ENCODE results near the gene CCDC34. TPM values are rescaled to one million over a fixed set of nuclear protein-coding genes. Genes with fewer than 3 reads are reported as not detected.
"Not testable (repeated sequence)": the region's sequence is repeated elsewhere in the genome, so short reads cannot be mapped to it uniquely, and the experiment has no call there.

Gene CCDC34
- total RNA-seq, 1 experiment from 2014 or later, result 18.5 TPM

DNA sequence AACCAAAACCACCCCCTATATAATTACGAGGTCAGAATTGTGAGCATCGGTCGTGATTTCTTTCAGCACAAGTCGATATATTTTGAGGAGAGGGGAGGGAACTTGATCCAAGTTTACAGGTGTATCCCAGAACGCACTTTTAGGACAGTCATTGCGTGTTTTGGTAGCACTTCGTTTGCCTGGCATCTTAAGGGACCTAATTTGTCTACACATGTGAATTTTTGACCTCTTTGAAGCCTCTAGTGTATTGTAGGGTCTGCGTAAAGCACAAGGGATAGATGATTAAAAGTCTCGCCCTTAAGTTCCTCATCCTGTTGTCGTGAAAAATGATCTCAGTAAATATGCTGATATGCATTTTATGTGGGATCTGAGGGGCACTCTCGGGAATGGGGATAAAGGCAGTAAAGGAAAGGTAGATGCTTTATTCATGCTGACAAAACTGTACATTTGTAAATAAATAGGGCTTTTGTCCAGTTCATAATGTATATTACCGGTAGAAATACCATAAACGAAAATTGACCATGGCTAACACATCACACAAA, 632 bp upstream of the CCDC34 start:
- DNase-seq (ENCODE audit: low read depth), result no peak

DNA sequence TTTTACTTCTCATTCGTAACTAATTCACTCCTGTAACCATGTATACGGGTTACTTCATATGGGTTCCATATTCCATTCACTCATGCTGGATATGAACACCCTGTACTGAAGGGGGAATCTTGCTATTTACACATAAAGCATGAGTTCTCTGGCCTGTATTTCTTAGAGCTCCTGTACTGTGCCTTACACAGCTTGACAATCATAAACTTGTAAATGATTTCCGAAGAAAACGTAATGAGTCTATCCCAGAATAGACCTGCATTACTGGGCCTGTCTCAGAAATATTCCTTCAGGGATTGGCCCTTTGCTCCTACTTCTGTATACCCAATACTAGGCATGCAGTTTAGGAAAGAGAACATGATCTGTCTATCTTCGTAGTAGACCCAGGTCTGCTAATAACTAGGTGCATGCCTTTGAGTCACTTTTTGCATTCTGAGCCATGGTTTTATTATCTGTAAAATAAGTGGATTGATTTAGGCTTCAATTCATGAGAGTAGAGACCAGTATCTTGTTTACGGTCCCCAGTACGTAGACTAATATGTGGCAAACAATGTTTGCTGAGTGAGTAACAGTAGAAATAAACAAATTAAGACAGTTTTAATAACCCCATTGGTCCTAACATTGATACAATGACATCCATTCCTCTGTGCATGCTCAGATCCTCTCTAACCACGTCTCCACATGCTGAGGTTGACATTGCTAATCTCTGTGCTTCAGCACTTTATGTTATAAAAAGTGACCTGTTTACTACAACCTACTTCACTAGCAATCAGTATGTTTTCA, 1.2 kb downstream of the CCDC34 start:
- peak; percentile 5 for DNase-seq (ENCODE audit: low read depth)

DNA sequence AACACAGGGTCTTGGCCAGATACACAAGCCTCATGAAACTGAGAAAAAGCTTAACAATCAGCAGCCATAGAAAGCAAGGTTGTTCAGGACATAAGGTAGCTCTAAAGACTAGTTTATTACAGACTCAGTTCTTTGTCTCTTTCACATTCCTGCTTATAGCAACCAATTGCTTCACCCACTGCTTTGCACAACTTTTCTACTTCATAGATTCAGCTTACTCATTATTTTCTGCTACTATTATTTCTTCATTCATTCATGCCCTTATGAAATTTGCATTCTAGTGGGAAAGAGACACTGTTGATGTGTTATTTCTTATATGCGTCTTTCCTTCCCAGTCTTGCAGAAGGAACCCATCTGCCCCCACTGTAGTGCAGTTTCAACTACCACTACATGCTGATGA, 4.7 kb downstream of the CCDC34 start:
- no peak for DNase-seq (ENCODE audit: low read depth)

DNA sequence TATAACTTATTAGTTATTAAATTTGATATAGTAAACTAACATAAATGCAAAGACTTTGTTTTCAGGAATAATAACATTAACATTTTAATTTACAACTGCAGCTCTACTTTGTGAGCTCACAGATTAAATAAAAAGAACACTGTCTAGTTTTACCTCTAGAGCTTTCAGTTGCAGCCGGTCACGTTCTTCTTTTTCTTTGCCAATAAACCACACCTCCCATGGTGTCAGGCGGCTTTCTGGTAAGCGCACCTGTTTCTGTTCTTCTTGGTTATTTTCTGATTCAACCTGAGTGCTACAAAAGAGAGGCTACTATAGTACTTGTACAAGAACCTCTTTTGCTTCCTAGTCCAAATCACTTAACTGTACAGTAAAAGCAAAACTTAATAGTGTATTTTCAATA, 5.8 kb downstream of the CCDC34 start:
- peak; percentile 43 for DNase-seq (ENCODE audit: low read depth)

DNA sequence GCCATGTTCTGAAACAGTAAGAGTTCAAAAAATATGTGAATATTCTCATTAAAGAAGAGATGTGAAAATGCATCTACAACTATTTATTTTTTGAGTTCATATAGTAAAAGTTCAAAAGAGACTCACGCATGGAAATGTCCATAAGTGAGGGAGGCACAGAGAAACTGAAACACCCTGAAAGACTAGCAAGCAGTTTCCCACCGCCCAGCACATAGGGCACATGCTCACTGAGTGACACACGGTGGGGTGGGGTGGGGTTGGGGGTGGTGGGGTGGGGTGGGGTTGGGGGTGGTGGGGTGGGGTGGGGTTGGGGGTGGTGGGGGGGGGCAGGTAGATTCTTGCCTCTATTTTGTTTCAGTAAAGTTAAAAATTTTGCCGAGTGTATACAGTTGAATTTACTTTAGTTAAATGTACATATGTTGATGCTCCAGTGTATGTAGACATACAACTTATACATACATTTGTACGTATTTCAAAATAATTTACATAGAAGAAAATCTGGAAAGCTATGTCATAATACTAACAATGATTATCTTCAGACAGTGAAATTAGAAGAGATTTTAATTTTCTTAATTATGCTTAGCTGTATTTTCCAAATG, 6.3 kb downstream of the CCDC34 start:
- DNase-seq (ENCODE audit: low read depth), result no peak

DNA sequence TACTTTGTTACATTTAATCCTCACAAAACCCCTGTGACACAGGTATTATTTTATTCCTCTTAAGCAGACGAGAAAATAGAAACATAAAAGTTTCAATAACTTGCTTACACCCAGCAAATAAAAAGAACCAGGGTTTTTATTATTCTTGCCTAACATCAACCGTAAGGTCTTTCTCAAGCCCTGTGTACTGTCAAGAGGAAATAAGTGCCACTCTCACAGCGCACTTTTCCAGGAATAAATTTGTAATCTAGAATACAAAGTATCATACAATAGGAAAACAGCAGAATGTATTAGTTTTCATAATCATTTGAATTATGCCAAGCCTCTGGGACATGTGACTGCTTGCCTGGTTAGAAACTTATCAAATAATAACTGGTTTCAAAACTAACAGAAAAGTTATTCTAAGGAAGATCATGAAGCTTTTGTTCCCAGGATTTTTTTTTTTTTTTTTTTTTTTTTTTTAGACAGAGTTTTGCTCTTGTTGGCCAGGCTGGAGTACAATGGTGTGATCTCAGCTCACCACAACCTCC, 7.4 kb downstream of the CCDC34 start:
- DNase-seq (ENCODE audit: low read depth), result no peak

DNA sequence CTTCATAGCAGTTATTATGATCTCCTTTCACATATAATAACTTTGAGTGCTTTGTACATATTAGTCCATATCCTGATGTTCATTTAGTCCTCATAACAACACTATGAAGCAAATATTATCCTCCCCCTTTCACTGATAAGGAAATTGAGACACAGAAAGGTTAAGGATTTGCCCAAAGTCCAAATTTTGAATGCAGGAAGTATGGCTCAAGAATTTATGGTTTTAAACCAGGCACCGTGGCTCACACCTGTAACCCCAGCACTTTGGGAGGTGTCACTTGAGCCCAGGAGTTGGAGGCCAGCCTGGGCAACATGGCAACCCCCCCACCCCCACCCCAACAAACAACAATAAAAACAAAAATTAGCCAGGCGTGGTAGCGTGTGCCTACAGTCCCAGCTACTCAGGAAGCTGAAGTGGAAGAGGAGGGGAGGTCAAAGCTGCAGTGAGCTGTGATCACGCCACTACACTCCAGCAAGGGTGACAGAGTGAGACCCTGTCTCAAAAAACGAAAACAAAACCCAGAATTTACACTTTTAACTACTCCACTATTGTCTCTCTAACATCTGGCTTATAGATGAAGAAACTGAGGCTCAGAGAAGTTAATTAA, 8.6 kb downstream of the CCDC34 start:
- DNase-seq (ENCODE audit: low read depth), result no peak

DNA sequence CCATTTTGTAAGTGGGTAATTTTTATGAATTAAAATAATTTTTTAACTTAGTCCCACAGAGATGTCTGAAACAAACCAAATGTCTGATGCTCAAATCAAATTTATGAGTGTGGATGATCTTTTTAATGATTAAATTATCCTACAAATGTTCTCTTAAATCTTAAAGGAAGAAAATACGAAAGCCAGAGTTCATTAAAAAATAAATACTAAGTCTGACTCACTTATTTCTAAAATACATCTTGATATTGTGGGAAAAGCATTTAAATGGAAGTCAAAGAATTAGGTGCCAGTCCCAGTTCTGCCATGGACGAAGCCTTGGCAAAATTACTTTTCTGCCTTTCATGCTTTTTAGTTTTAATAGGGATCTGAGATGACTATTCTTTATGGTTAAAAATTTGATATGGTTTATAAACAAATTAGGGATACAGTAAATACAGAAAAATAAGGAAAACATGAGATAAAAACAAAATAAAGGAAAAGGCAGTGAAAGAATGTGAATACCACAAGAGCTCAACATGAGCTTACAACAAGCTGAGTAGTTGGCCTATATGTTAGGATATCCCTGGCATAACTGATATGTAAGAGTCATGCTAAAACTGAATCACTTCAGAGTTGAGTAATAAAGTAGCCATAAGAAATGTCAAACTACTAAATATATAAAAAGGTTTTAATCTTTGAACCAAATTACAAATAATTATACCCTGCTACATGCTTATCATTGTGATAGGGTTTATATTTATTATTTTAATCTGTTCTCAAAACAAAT, 9.2 kb downstream of the CCDC34 start:
- DNase-seq (ENCODE audit: low read depth), result no peak

DNA sequence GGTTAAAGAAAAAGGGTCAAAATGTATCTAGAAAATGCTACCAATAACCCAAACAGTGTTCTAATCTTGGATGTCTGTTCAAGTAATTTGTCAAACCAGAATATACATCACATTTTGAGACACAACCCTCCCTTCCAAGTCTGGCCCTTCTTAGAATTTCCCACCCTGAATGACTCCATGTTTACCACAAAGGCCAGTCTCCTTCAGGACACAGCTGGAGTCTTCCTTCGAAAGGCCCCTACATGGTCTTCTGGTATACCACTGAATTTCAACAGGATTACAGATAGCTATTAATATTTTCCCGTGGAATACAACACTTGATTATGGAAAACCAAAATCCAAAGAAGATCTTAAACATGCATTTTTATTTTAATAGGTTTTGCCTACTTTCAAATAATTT, 10.2 kb downstream of the CCDC34 start:
- DNase-seq (ENCODE audit: low read depth), result no peak

DNA sequence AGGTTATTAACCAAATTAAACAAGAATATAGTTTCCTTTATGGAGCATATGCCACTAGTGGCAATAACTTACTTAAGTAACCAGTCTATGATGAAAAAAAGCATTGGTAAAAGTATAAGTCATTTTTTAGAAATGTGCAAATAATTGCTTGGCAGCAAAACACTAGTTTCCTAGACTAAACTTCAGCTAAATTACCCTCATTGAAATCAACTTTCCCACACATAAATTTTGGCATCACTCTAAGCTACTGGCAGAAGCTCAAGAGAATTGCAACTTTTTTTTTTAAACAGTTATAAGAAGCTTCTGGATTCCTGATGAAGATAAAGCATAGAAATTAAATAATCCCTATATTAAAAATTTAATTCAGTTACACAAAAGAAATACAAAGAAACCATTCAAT, 12.5 kb downstream of the CCDC34 start:
- DNase-seq (ENCODE audit: low read depth), result no peak

DNA sequence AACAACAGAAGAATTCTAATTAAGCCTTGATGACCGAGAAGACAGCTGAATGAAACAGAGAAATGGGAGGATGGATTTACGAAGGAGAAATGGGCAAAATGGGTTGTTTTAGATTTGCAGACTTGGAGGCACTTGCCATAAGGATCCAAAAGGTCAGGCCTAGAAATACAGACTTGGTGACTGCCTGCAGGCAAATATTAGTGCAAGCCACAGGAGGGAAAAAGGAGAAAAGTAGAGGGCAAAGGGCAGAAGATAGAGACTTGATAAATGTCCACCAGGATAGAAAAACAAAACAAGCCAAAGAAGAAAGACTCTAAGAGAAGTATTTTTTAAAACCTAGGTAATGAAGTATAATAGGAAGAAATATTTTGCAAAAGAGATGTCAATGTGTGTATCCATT, 13.1 kb downstream of the CCDC34 start:
- DNase-seq (ENCODE audit: low read depth), result no peak

DNA sequence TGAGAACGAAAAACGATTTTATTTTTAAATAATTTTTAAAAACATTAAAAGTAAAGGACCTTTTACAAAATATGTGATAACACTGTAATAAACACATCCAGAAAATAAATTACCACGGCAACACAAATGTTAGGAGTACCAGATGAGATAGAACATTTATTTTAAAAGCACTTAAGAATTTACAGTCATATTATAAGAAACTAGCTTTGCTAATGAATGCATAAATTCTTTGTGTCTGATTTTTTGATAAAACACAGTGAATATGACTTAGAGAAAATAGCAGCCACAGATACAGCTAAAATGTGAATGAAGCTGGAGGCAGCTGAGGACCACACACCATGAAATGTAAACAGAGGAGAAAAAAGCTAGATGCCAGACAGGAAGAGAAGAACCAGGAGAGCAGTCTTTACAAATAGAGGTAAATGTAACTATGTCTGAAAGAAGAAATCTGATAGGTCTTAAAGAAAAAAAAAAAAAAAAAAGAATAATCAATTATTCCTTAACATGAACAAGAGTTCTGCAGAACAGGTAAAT, 14.6 kb downstream of the CCDC34 start:
- no peak for DNase-seq (ENCODE audit: low read depth)

DNA sequence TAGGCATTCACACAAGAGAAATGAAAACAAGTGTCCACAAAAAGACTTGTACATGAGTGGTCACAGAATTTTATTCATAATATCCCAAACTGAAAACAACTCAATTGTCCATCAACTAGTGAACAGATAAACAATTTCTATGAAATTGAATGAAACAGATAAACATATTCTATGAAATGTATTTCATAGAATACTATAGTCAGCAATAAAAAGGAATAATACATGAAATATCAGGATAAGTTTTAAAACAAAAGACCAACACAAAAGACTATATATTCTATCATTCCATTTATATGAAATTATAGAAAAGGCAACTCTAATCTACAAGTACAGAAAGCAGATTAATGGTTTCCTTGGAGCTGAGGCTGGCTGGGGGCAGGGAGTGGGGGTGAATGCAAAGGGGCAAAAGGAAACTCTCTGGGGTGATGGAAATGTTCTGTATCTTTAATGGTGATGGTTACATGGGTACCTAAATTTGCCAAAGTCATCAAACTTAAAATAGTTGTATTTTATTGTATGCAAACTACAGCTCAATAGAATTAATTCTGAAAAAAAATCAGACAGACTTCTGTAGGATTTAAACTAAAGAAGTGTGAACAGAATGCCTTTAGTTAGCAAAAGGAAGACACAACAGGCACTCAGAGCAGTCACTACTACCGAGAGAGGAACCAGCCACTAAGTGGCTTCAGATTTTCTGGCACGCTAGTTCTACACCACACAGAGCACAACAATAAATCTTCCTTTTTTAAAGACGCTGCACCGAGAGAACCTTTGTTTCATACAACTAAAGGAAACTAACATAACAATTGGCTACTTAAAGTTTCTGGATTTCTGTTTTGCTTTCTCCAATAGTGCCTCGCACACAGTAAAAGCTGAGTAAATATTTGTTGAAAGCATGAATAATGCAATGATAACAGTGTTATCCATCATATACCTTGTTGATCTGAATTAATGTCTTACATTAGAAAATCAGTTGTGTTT, 15.4 kb downstream of the CCDC34 start:
- no peak for DNase-seq (ENCODE audit: low read depth)

DNA sequence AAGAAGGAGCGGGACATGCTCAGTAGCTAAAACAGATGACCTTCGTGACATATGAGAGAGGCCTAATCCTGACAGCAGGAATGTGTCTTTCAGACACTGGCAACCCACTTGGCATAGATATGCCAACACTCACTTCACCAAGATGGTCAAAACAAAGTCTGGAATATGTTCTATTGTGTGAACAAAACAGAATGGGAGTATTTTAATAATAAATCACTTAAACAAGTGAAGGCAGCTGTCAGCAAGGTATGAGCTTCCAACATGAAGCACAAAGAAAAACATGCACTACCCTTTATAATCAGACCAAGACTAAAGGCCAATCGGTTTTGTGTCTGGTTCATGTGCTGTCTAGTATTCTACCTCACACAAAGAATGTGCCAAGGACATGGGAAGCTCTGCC, 23.1 kb downstream of the CCDC34 start:
- DNase-seq (ENCODE audit: low read depth), result no peak

DNA sequence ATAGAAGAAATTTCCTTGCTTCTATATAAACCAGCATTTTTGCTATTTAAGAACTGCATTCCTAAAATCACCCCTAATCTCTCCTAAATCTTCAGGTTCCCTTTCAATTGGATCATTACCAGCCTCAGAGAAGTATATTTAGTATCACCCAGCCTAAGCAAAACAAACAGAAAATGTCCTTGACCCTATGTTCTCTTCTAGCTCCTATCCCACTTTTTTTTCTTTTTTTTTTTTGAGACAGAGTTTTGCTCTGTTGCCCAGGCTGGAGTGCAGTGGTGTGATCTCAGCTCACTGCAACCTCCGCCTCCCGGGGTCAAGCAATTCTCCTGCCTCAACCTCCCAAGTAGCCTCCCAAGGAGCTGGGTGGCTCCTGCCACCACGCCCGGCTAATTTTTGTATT, 28.3 kb downstream of the CCDC34 start:
- DNase-seq (ENCODE audit: low read depth), result not testable (repeated sequence)

DNA sequence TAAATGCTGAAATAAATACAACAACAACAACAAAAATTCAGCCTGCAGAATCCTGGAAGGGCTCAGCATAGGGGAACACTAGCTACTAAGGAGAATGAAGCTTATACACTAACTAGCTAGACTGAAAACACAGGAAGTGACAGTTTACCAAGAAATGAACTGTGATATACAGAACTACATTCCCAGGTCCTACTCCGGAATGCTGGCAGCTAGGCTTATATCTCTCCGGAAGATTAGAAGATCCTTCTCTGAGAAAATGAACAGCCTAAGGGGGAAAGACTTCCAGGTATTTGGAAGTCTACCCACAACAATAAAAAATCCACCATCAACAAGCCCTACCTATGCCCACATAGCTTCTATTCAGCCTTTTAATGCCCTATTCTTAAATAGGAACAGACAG, 31.0 kb downstream of the CCDC34 start:
- no peak for DNase-seq (ENCODE audit: low read depth)

DNA sequence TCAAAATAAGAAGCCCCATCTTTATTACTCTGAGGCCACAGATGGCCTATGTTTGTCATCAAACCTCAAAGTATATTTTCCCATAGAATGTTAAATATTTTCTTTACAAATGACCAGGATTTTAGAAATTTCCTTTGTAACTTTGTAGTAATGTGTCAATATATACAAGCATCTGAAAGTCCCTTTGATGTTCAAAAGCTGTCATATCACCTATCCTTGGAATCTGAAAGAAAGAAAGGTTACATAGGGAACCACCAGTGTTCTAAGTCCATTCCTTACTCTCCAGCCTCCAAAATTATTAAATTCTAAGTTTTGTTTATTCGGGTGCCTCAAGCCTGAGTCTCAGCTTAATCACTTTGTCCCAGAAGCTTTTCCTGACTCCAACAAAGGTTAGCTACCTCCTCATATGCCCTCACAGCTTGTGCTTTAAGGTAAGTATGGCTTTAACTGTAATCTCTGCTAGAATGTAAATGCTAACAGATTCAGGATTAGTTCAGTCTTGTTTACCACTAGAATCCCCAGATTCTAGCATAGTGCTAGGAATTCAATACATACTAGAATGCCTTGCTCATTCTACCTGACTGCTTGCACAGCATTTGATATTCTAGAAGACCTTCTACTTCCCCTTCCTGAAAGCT, 32.3 kb downstream of the CCDC34 start:
- DNase-seq (ENCODE audit: low read depth), result no peak

DNA sequence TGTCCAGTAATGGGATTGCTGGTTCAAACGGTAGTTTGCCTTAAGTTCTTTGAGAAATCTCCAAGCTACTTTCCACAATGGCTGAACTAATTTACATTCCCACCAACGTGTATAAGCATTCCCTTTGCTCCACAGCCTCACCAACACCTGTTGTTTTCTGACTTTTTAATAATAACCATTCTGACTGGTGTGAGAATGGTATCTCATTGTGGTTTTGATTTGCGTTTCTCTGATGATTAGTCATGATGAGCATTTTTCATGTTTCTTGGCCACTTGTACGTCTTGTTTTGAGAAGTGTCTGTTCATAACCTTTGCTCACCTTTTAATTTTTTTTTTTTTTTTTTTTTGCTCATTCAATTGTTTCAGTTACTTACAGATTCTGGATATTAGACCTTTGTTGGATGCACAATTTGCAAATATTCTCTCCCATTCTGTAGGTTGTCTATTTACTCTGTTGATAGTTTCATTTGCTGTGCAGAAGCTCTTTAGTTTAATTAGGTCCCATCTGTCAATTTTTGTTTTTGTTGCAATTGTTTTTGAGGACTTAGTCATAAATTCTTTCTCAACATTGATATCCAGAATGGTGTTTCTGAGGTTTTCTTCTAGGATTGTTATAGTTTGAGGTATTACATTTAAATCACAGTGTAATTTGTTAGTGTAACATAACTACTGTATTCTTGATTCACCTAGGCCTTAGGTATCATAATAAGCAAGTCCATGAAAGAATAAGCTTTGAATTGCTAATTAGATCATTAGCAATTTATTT, 33.0 kb downstream of the CCDC34 start:
- peak; percentile 89 for DNase-seq (ENCODE audit: low read depth)

DNA sequence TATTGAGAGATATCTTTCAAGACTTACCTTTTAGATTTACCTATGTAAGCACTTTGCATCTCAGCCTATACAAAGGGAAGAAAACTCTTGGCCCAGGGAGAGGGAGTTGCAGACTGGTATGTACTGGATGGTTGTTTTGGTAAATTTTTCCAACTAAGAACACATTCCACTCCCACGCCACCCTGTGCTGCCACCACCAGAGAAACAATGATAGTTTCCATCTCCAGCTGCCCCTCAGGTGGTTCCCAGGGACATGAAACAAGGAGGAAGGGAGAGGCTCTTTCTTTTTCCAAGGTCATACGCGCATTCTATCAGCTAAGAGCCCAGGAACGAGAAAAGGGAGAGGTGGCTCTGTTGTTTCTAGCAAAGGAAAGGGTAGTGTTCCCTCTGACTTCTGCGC, 34.4 kb downstream of the CCDC34 start:
- no peak for DNase-seq (ENCODE audit: low read depth)

All from LHCN-M2 (cell line).